MCF 10A (cell line): Measurements from ENCODE around the gene CLASRP. TPM values are rescaled to one million over a fixed set of nuclear protein-coding genes. Genes with fewer than 3 reads are reported as not detected.
A peak's percentile ranks its signal among the peaks of the same experiment; 100 is the strongest.

Experiments
- BruUV-seq: library from RNA; stranded (reverse); fragments of 400-500 nt; replicated peaks from 2 replicates; lab custom pipeline; 2021; lab: Mats Ljungman, UMichigan
- CTCF ChIA-PET: fragments of 300-600 bp; sonication (Branson Sonifier 250); formaldehyde crosslinking; extraction: SDS; loops from one replicate; lab custom pipeline; 2021; ENCODE audit warnings: antibody characterized with exemption, inconsistent platforms; lab: Yijun Ruan, JAX
- POLR2A ChIA-PET: fragments of 300-600, 350-650 bp; sonication (Branson Sonifier 250); formaldehyde crosslinking; extraction: SDS; loops from one replicate; lab custom pipeline; 2020; ENCODE audit warnings: antibody characterized with exemption, inconsistent platforms; lab: Yijun Ruan, JAX
- DNase-seq: peaks from one replicate; pipeline ENCODE4 v3.0.0-alpha.2; 2018; ENCODE audit not compliant: unreplicated experiment
- H3K27ac Mint-ChIP-seq: one replicate; pipeline ENCODE4 v1.8.0; 2022; ENCODE audit warnings: mild to moderate bottlenecking, low read depth, mixed read lengths; ENCODE audit not compliant: unreplicated experiment
- H3K27me3 Mint-ChIP-seq: one replicate; pipeline ENCODE4 v1.8.0; 2022; ENCODE audit warnings: mixed read lengths; ENCODE audit not compliant: insufficient read depth, unreplicated experiment
- H3K36me3 Mint-ChIP-seq: one replicate; pipeline ENCODE4 v1.8.0; 2022; ENCODE audit warnings: mild to moderate bottlenecking, moderate library complexity, mixed read lengths; ENCODE audit not compliant: insufficient read depth, unreplicated experiment
- H3K4me1 Mint-ChIP-seq: one replicate; pipeline ENCODE4 v1.8.0; 2022; ENCODE audit warnings: mixed read lengths; ENCODE audit not compliant: insufficient read depth, unreplicated experiment
- H3K4me3 Mint-ChIP-seq: one replicate; pipeline ENCODE4 v1.8.0; 2022; ENCODE audit warnings: mild to moderate bottlenecking, moderate library complexity, mixed read lengths; ENCODE audit not compliant: unreplicated experiment
- H3K9me3 Mint-ChIP-seq: one replicate; pipeline ENCODE4 v1.8.0; 2022; ENCODE audit warnings: mixed read lengths; ENCODE audit not compliant: unreplicated experiment
- intact Hi-C: fragments of 100-400 bp; cut with micrococcal nuclease; formaldehyde crosslinking; loops from 2 replicates; pipeline ENCODE4 v1.14.1; 2022
- total RNA-seq: library from RNA; stranded (reverse); gene quantifications from 2 replicates; pipeline ENCODE4 v1.2.3, GENCODE V29; 2022
- TF ChIP-seq, protein P1 (sequence below): fragments of 200-600 bp; IDR thresholded peaks from one replicate; pipeline ENCODE4 v1.8.0; 2022; ENCODE audit warnings: antibody characterized with exemption, mild to moderate bottlenecking; ENCODE audit not compliant: unreplicated experiment

The CLASRP gene
- total RNA-seq, 1 experiment from 2014 or later = 83.5 TPM

DNA sequence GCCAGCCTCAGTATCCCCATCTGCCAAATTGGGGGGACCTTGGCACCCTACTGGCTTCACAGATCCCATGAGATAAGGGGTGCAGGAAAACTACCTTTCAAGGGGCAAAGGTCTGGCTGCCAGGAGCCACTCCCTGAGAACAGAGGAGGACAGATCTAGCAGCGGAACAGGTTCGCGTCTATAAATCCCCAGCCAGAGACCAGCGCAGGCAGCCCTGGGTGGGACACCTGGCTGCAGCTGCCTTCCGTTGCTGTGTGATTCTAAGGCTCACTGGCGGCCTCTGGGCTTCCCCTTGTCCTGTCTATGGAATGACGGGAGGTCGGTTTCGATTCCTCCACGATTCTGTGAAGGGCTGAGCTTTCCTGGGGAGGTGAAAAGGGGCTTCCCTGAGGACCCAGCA, 30.3 kb upstream of the CLASRP start:
- H3K4me1 Mint-ChIP-seq = no peaks in the 10 kb centered on the region
- POLR2A ChIA-PET = no interaction called here
- H3K27me3 Mint-ChIP-seq = no peaks in the 10 kb centered on the region
- TF ChIP-seq, protein P1, sequence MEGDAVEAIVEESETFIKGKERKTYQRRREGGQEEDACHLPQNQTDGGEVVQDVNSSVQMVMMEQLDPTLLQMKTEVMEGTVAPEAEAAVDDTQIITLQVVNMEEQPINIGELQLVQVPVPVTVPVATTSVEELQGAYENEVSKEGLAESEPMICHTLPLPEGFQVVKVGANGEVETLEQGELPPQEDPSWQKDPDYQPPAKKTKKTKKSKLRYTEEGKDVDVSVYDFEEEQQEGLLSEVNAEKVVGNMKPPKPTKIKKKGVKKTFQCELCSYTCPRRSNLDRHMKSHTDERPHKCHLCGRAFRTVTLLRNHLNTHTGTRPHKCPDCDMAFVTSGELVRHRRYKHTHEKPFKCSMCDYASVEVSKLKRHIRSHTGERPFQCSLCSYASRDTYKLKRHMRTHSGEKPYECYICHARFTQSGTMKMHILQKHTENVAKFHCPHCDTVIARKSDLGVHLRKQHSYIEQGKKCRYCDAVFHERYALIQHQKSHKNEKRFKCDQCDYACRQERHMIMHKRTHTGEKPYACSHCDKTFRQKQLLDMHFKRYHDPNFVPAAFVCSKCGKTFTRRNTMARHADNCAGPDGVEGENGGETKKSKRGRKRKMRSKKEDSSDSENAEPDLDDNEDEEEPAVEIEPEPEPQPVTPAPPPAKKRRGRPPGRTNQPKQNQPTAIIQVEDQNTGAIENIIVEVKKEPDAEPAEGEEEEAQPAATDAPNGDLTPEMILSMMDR = no peak
- BruUV-seq = no TSS peak
- CTCF ChIA-PET = no interaction called here
- no peaks in the 10 kb centered on the region for H3K9me3 Mint-ChIP-seq
- H3K4me3 Mint-ChIP-seq = no peak overlapping the region
- no peak for DNase-seq
- no peak overlapping the region for H3K27ac Mint-ChIP-seq
- intact Hi-C loops = no loop called here
- peaks cover 68% of the 10 kb centered on the region for H3K36me3 Mint-ChIP-seq

DNA sequence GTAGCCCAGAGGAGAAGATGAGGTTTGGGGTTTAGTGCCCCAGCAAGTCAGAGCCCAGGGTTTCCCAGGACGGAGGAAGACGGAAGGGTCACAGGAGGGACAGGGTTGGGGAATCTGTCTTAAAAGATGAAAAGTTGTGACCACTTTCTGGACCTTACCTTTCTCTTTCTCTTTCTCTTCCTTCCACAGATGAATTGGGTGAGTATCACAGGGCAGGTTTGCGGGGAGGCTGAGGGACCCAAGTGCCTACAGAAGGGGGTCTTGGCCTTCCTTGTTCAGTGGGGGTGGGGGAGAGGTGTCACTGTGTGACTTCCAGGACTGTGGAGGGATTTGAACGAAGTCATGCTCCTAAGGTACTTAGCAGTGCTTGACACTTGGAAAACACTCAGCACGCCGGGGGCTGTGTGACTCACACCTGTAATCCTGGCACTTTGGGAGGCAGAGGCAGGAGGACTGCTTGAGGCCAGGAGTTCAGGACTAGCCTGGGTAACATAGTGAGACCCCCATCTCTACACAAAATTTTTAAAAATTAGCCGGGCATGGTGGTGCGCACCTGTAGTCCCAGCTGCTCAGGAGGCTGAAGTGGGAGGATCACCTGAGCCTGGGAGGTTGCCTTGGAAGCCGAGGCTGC, 29.1 kb upstream of the CLASRP start:
- no TSS peak for BruUV-seq
- intact Hi-C loops = no loop called here
- Mint-ChIP-seq H3K36me3 (peaks cover 68% of the 10 kb centered on the region), H3K4me1 (no peaks in the 10 kb centered on the region), H3K27ac (no peak overlapping the region), H3K9me3 (no peaks in the 10 kb centered on the region), H3K27me3 (no peaks in the 10 kb centered on the region), H3K4me3 (no peak overlapping the region)
- DNase-seq = peak; percentile 30
- TF ChIP-seq, protein P1 = no peak
- ChIA-PET POLR2A (no interaction called here), CTCF (interaction anchor here (0.6 to 0.9 kb wide), 2 partner anchors 50 to 268 kb away, joined by 3 read pairs; no protein-coding TSS in a partner anchor)

DNA sequence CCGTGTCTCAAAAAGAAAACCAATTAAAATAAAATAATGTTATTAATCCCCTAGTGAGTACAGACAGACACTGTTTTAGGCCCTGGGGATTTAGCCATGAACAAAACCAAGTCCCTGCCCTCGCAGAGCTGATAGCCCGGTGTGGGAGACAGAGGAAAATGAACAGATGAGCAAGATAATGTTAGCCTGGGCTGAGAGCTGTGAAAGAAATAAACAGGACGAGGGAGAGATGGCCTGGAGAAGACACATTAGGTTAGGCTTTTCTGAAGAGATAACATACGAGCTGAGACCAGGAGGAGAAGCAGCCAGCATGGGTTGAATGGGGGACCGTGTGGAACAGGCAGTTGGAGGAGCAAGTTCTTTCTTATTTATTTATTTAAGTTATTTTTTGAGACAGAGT, 28.5 kb upstream of the CLASRP start:
- POLR2A ChIA-PET = no interaction called here
- DNase-seq = no peak
- H3K27me3 Mint-ChIP-seq = no peaks in the 10 kb centered on the region
- TF ChIP-seq, protein P1 = no peak
- no TSS peak for BruUV-seq
- no peak overlapping the region for H3K4me3 Mint-ChIP-seq
- no peak overlapping the region for H3K27ac Mint-ChIP-seq
- peaks cover 68% of the 10 kb centered on the region for H3K36me3 Mint-ChIP-seq
- no peaks in the 10 kb centered on the region for H3K9me3 Mint-ChIP-seq
- CTCF ChIA-PET = interaction anchor here (0.9 kb wide), 1 partner anchor 50 kb away, joined by 3 read pairs; no protein-coding TSS in a partner anchor
- no peaks in the 10 kb centered on the region for H3K4me1 Mint-ChIP-seq
- intact Hi-C loops = no loop called here

DNA sequence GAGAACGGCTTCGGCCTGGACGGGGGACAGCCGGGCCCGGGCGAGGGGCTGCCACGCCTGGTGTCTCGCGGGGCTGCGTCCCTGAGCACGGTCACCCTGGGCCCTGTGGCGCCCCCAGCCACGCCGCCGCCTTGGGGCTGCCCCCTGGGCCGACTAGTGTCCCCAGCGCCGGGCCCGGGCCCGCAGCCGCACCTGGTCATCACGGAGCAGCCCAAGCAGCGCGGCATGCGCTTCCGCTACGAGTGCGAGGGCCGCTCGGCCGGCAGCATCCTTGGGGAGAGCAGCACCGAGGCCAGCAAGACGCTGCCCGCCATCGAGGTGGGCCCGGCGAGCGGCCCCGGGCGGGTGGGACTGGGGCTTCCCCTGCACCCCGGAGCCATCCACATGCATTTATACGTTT, 26.9 kb upstream of the CLASRP start:
- TF ChIP-seq, protein P1 = no peak
- Mint-ChIP-seq H3K4me3 (no peak overlapping the region), H3K9me3 (no peaks in the 10 kb centered on the region), H3K27me3 (no peaks in the 10 kb centered on the region), H3K27ac (no peak overlapping the region), H3K4me1 (no peaks in the 10 kb centered on the region), H3K36me3 (peaks cover 70% of the 10 kb centered on the region)
- CTCF ChIA-PET = no interaction called here
- intact Hi-C loops = no loop called here
- POLR2A ChIA-PET = interaction anchor here (0.6 kb wide), 1 partner anchor 191 kb away, joined by 3 read pairs; no protein-coding TSS in a partner anchor
- BruUV-seq = no TSS peak
- no peak for DNase-seq
